GM18858 (cell line): ENCODE measurements around the gene PLVAP.

Experiments used
- ATAC-seq: cut with Tn5 transposase; IDR thresholded peaks from one replicate; pipeline ENCODE4 v1.9.1; 2021; ENCODE audit not compliant: unreplicated experiment

PLVAP gene

GRCh38 chr19:17336872-17337674 is 40.1 kb downstream of the PLVAP start, which contains the start of gene GTPBP3:
Gene GTPBP3 (plus strand): TSS chr19:17337553. CDS start chr19:17337612, 59 bp downstream.
- peak; percentile 60 for ATAC-seq

- ATAC-seq, result no peak
Observed at GRCh38 chr19:17335575-17335974, 41.6 kb downstream of the PLVAP start.

GRCh38 chr19:17334414-17335409 is 42.4 kb downstream of the PLVAP start, which contains the start of gene ANO8:
Gene ANO8 (minus strand): TSS chr19:17334855. CDS start chr19:17334670, 185 bp downstream.
- ATAC-seq, result no peak

- no peak for ATAC-seq
Observed at GRCh38 chr19:17333611-17334413, 43.3 kb downstream of the PLVAP start.

GRCh38 chr19:17332677-17333581 is 44.2 kb downstream of the PLVAP start:
- no peak for ATAC-seq

GRCh38 chr19:17332360-17332676 is 44.8 kb downstream of the PLVAP start:
- no peak for ATAC-seq

GRCh38 chr19:17331045-17331558 is 46.0 kb downstream of the PLVAP start:
- ATAC-seq, result no peak

GRCh38 chr19:17330262-17331044 is 46.7 kb downstream of the PLVAP start:
- no peak for ATAC-seq

- no peak for ATAC-seq
Observed at GRCh38 chr19:17329366-17330261, 47.5 kb downstream of the PLVAP start.

GRCh38 chr19:17328517-17329365 is 48.4 kb downstream of the PLVAP start:
- no peak for ATAC-seq

GRCh38 chr19:17327654-17328516 is 49.3 kb downstream of the PLVAP start:
- no peak for ATAC-seq

- no peak for ATAC-seq
Observed at GRCh38 chr19:17327068-17327653, 50.0 kb downstream of the PLVAP start.

- no peak for ATAC-seq
Observed at GRCh38 chr19:17326595-17326966, 50.6 kb downstream of the PLVAP start.

- ATAC-seq, result no peak
Observed at GRCh38 chr19:17325881-17326594, 51.1 kb downstream of the PLVAP start.

- ATAC-seq, result no peak
Observed at GRCh38 chr19:17325133-17325532, 52.0 kb downstream of the PLVAP start.
